Ascending aorta (tissue), 2 donors: ENCODE data around the gene TATDN2. TPM values are rescaled to one million over a fixed set of nuclear protein-coding genes. Genes with fewer than 3 reads are reported as not detected.

Experiments
- DNase-seq, 2 donors: peaks; one replicate each; pipeline ENCODE4 v3.0.0-alpha.2; 2019; ENCODE audit warnings: low spot score in 2 of 2
- H3K27ac ChIP-seq, 2 donors: fragments of 200-600 bp; sonication (generic); one replicate each; pipeline ENCODE4 v1.5.1; 2016 to 2017; ENCODE audit warnings: mild to moderate bottlenecking in 1 of 2
- H3K27me3 ChIP-seq: fragments of 200-600 bp; sonication (generic); one replicate; pipeline ENCODE4 v1.5.1; 2017
- H3K36me3 ChIP-seq, 2 donors: fragments of 200-600 bp; sonication (generic); one replicate each; pipeline ENCODE4 v1.5.1; 2016
- H3K4me1 ChIP-seq, 2 donors: fragments of 200-600 bp; sonication (generic); one replicate each; pipeline ENCODE4 v1.5.1; 2016 to 2017; ENCODE audit warnings: mild to moderate bottlenecking in 1 of 2
- H3K4me3 ChIP-seq, 2 donors: fragments of 200-600 bp; sonication (generic); one replicate each; pipeline ENCODE4 v1.5.1; 2016 to 2017; ENCODE audit warnings: mild to moderate bottlenecking in 1 of 2
- H3K9me3 ChIP-seq, 2 donors: fragments of 200-600 bp; sonication (generic); one replicate each; pipeline ENCODE4 v1.5.1; 2016
- CTCF ChIP-seq, 3 experiments: fragments of 200-600 bp in 2 of 3; fragments of 450-650 bp in 1 of 3; sonication (generic) in 2 of 3; IDR thresholded peaks; one replicate each; pipeline ENCODE4 v1.5.1; 2016 to 2019; ENCODE audit warnings: antibody characterized with exemption in 3 of 3, mild to moderate bottlenecking in 1 of 3, moderate library complexity in 1 of 3
- intact Hi-C: fragments of 100-400 bp; cut with DNase I; formaldehyde crosslinking; loops from one replicate; pipeline ENCODE4 v1.15.1; 2023
- total RNA-seq: library from RNA; depleted of rRNA; stranded (reverse); fragments of >200 nt; gene quantifications from one replicate; pipeline ENCODE4 v1.1.0, GENCODE V29; 2016

Gene TATDN2
- total RNA-seq, 1 donor from 2014 or later: 29.1 TPM

GRCh38 chr3:10277115-10277625 is 28.9 kb downstream of the TATDN2 start:
- Histone ChIP-seq H3K4me1 (peaks cover 0 to 6% of the 10 kb centered on the region in 2 donors), H3K9me3 (no peaks in the 10 kb centered on the region), H3K4me3 (no peak overlapping the region), H3K27ac (no peak overlapping the region), H3K27me3 (no peaks in the 10 kb centered on the region), H3K36me3 (peaks cover 51 to 68% of the 10 kb centered on the region in 2 donors)
- TF ChIP-seq CTCF (IDR thresholded peaks at IDR 0.05): no peak
- DNase-seq: no peak
- intact Hi-C loops: no loop called here

GRCh38 chr3:10278501-10278900 is 30.2 kb downstream of the TATDN2 start:
- no peak for TF ChIP-seq CTCF (IDR thresholded peaks at IDR 0.05)
- Histone ChIP-seq H3K36me3 (peaks cover 56 to 68% of the 10 kb centered on the region in 2 donors), H3K27me3 (no peaks in the 10 kb centered on the region), H3K4me1 (peaks cover 0 to 3% of the 10 kb centered on the region in 2 donors), H3K27ac (no peak overlapping the region), H3K4me3 (no peak overlapping the region), H3K9me3 (no peaks in the 10 kb centered on the region)
- DNase-seq: no peak
- intact Hi-C loops: no loop called here

- Histone ChIP-seq H3K4me3 (no peak overlapping the region), H3K9me3 (no peaks in the 10 kb centered on the region), H3K36me3 (peaks cover 57 to 72% of the 10 kb centered on the region in 2 donors), H3K27me3 (no peaks in the 10 kb centered on the region), H3K27ac (no peak overlapping the region), H3K4me1 (no peaks in the 10 kb centered on the region)
- no peak for DNase-seq
- intact Hi-C loops: no loop called here
- no peak for TF ChIP-seq CTCF (IDR thresholded peaks at IDR 0.05)
Observed at GRCh38 chr3:10279384-10280176, 31.3 kb downstream of the TATDN2 start.

- TF ChIP-seq CTCF (IDR thresholded peaks at IDR 0.05): no peak
- intact Hi-C loops: no loop called here
- H3K27ac ChIP-seq: no peak overlapping the region
- peaks cover 57 to 78% of the 10 kb centered on the region in 2 donors for H3K36me3 ChIP-seq
- H3K4me1 ChIP-seq: no peaks in the 10 kb centered on the region
- no peak overlapping the region for H3K4me3 ChIP-seq
- DNase-seq: no peak
- H3K27me3 ChIP-seq: no peaks in the 10 kb centered on the region
- H3K9me3 ChIP-seq: no peaks in the 10 kb centered on the region
Observed at GRCh38 chr3:10280177-10280529, 31.9 kb downstream of the TATDN2 start.

- intact Hi-C loops: no loop called here
- no peaks in the 10 kb centered on the region for H3K4me1 ChIP-seq
- no peak for DNase-seq
- TF ChIP-seq CTCF (IDR thresholded peaks at IDR 0.05): no peak
- H3K27me3 ChIP-seq: no peaks in the 10 kb centered on the region
- no peak overlapping the region for H3K4me3 ChIP-seq
- peaks cover 57 to 82% of the 10 kb centered on the region in 2 donors for H3K36me3 ChIP-seq
- no peaks in the 10 kb centered on the region for H3K9me3 ChIP-seq
- H3K27ac ChIP-seq: no peak overlapping the region
Observed at GRCh38 chr3:10280571-10280970, 32.3 kb downstream of the TATDN2 start.
